H1 (cell line): ENCODE data around the gene HPCAL4. TPM values are rescaled to one million over a fixed set of nuclear protein-coding genes. Genes with fewer than 3 reads are reported as not detected.

Experiments
- CTCF ChIA-PET: fragments of 300-600 bp; sonication (Branson Sonifier 250); formaldehyde crosslinking; loops from one replicate; lab custom pipeline; 2021; ENCODE audit not compliant: partially characterized antibody; lab: Charles Lee
- POLR2A ChIA-PET: fragments of 300-600 bp; sonication (Branson Sonifier 250); formaldehyde crosslinking; loops from one replicate; lab custom pipeline; 2021; ENCODE audit warnings: inconsistent platforms; ENCODE audit not compliant: partially characterized antibody; lab: Charles Lee
- DNase-seq, 2 experiments: peaks; one replicate each; pipeline versions ENCODE4 v3.0.0 to v3.0.0-alpha.2; 2010 to 2022; ENCODE audit warnings: low spot score in 2 of 2, low read depth in 1 of 2, mixed read lengths in 1 of 2
- FAIRE-seq: peaks from 2 replicates; lab custom pipeline; 2011; peaks lifted over from hg19 to GRCh38; lab: Jason Lieb, UNC
- H2AFZ ChIP-seq: 2 replicates; pipeline ENCODE4 v1.8.1; 2012; ENCODE audit warnings: low read length, inconsistent platforms
- H2AK5ac ChIP-seq: 2 replicates; pipeline ENCODE4 v1.6.1; 2013; ENCODE audit warnings: low read depth, low read length
- H2BK120ac ChIP-seq: replicated peaks from 2 replicates; pipeline ENCODE3; 2013; ENCODE audit warnings: low read depth, low read length, inconsistent platforms
- H2BK12ac ChIP-seq: 2 replicates; pipeline ENCODE4 v1.6.1; 2013; ENCODE audit warnings: low read depth, low read length
- H2BK15ac ChIP-seq: 2 replicates; pipeline ENCODE4 v1.6.1; 2013; ENCODE audit warnings: low read length
- H2BK20ac ChIP-seq: 2 replicates; pipeline ENCODE4 v1.6.1; 2013; ENCODE audit warnings: low read length
- H2BK5ac ChIP-seq: 2 replicates; pipeline ENCODE4 v1.6.1; 2013; ENCODE audit warnings: low read depth, low read length
- H3K14ac ChIP-seq: 2 replicates; pipeline ENCODE4 v1.6.1; 2013; ENCODE audit warnings: inconsistent platforms; ENCODE audit not compliant: insufficient read length
- H3K18ac ChIP-seq: 2 replicates; pipeline ENCODE4 v1.6.1; 2013; ENCODE audit warnings: low read length; ENCODE audit errors: extremely low read depth
- H3K23ac ChIP-seq: 2 replicates; pipeline ENCODE4 v1.6.1; 2013; ENCODE audit warnings: inconsistent platforms; ENCODE audit not compliant: insufficient read length
- H3K23me2 ChIP-seq: 2 replicates; pipeline ENCODE4 v1.6.1; 2013; ENCODE audit warnings: low read depth, low read length
- H3K27ac ChIP-seq: 2 replicates; pipeline ENCODE4 v1.6.1; 2011; ENCODE audit warnings: low read depth, low read length, inconsistent platforms
- H3K27me3 ChIP-seq, 4 experiments: replicated peaks in 1 of 4; 1 replicate in 1 of 4; 2 replicates in 3 of 4; pipeline versions ENCODE4 v1.6.1 to v1.8.1; 2011 to 2013; ENCODE audit warnings: low read length in 3 of 4, mild to moderate bottlenecking in 3 of 4, inconsistent platforms in 2 of 4, mixed read lengths in 2 of 4, moderate library complexity in 1 of 4; ENCODE audit not compliant: control insufficient read depth in 3 of 4, insufficient read depth in 3 of 4; ENCODE audit errors: extremely low read depth in 1 of 4
- H3K36me3 ChIP-seq, 4 experiments: 2 replicates each; pipeline versions ENCODE4 v1.6.1 to v1.8.1; 2011 to 2013; ENCODE audit warnings: mild to moderate bottlenecking in 4 of 4, low read length in 3 of 4, moderate library complexity in 2 of 4, control low read depth in 1 of 4, inconsistent platforms in 1 of 4; ENCODE audit not compliant: insufficient read depth in 4 of 4, control insufficient read depth in 2 of 4
- H3K4ac ChIP-seq: replicated peaks from 2 replicates; pipeline ENCODE3; 2013; ENCODE audit warnings: low read length, low read depth, mixed read lengths, inconsistent platforms; ENCODE audit not compliant: insufficient read length
- H3K4me1 ChIP-seq, 4 experiments: replicated peaks in 1 of 4; 1 replicate in 1 of 4; 2 replicates in 3 of 4; pipeline versions ENCODE4 v1.6.1 to v1.8.1; 2011 to 2013; ENCODE audit warnings: low read length in 3 of 4, inconsistent platforms in 2 of 4, mixed read lengths in 1 of 4; ENCODE audit not compliant: insufficient read depth in 4 of 4, control insufficient read depth in 3 of 4
- H3K4me2 ChIP-seq, 2 experiments: 2 replicates each; pipeline versions ENCODE4 v1.6.1 to v1.8.1; 2011 to 2013; ENCODE audit warnings: low read depth in 2 of 2, low read length in 2 of 2, control low read depth in 1 of 2, inconsistent platforms in 1 of 2, mild to moderate bottlenecking in 1 of 2; ENCODE audit not compliant: insufficient read depth in 1 of 2
- H3K4me3 ChIP-seq, 4 experiments: fragments of 200-600, 300-600 bp in 1 of 4; sonication (generic), shearing (Covaris generic), sonication (Bioruptor Twin) in 1 of 4; 2 replicates each; pipeline versions ENCODE4 v1.5.1 to v1.8.1; 2011 to 2016; ENCODE audit warnings: low read length in 4 of 4, low read depth in 3 of 4, control low read depth in 2 of 4, inconsistent platforms in 2 of 4, mild to moderate bottlenecking in 2 of 4, mixed read lengths in 1 of 4, moderate library complexity in 1 of 4; ENCODE audit not compliant: insufficient read depth in 2 of 4; ENCODE audit errors: extremely low read depth in 1 of 4
- H3K56ac ChIP-seq: replicated peaks from 2 replicates; pipeline ENCODE3; 2013; ENCODE audit warnings: low read depth, mild to moderate bottlenecking, mixed read lengths, low read length, inconsistent platforms; ENCODE audit not compliant: insufficient read length
- H3K79me1 ChIP-seq: 2 replicates; pipeline ENCODE4 v1.6.1; 2013; ENCODE audit warnings: low read depth, low read length, control low read depth
- H3K79me2 ChIP-seq, 2 experiments: 2 replicates each; pipeline versions ENCODE4 v1.6.1 to v1.8.1; 2012 to 2013; ENCODE audit warnings: low read length in 2 of 2, mild to moderate bottlenecking in 2 of 2, inconsistent platforms in 1 of 2; ENCODE audit not compliant: insufficient read depth in 2 of 2, control insufficient read depth in 1 of 2
- H3K9ac ChIP-seq, 4 experiments: replicated peaks in 1 of 4; 1 replicate in 1 of 4; 2 replicates in 3 of 4; pipeline versions ENCODE4 v1.6.1 to v1.8.1; 2011 to 2013; ENCODE audit warnings: low read depth in 3 of 4, low read length in 3 of 4, control low read depth in 2 of 4, mild to moderate bottlenecking in 2 of 4, moderate library complexity in 2 of 4, inconsistent platforms in 1 of 4; ENCODE audit errors: extremely low read depth in 1 of 4
- H3K9me3 ChIP-seq, 2 experiments: 2 replicates each; pipeline versions ENCODE4 v1.6.1 to v1.8.1; 2012 to 2013; ENCODE audit warnings: mild to moderate bottlenecking in 2 of 2, moderate library complexity in 2 of 2, control low read depth in 1 of 2, inconsistent platforms in 1 of 2, low read depth in 1 of 2, low read length in 1 of 2, mixed read lengths in 1 of 2; ENCODE audit not compliant: insufficient read depth in 2 of 2
- H4K20me1 ChIP-seq, 2 experiments: replicated peaks in 1 of 2; 2 replicates each; pipeline versions ENCODE3 to v1.8.1; 2011 to 2013; ENCODE audit warnings: inconsistent platforms in 2 of 2, low read length in 2 of 2, mild to moderate bottlenecking in 1 of 2; ENCODE audit not compliant: insufficient read depth in 2 of 2, control insufficient read depth in 1 of 2
- H4K5ac ChIP-seq: 2 replicates; pipeline ENCODE4 v1.6.1; 2013; ENCODE audit warnings: low read length, low read depth, mixed read lengths, inconsistent platforms; ENCODE audit not compliant: insufficient read length
- H4K8ac ChIP-seq: 2 replicates; pipeline ENCODE4 v1.8.0; 2013; ENCODE audit warnings: mild to moderate bottlenecking, moderate library complexity, low read length, inconsistent platforms; ENCODE audit not compliant: insufficient read depth; ENCODE audit errors: extremely low read depth
- H4K91ac ChIP-seq: replicated peaks from 2 replicates; pipeline ENCODE3; 2013; ENCODE audit warnings: low read length, mixed read lengths, inconsistent platforms; ENCODE audit not compliant: insufficient read length
- CBX5 ChIP-seq: fragments of 300-800, 300-1000 bp; sonication (generic); IDR thresholded peaks from 2 replicates; pipeline ENCODE4 v1.7.1; 2016; ENCODE audit warnings: antibody characterized with exemption, low read length, low read depth
- CBX8 ChIP-seq: fragments of 300-800, 300-1000 bp; sonication (generic); IDR thresholded peaks from 2 replicates; pipeline ENCODE4 v1.7.1; 2016; ENCODE audit warnings: low read depth, low read length, borderline replicate concordance
- CHD2 ChIP-seq: IDR thresholded peaks from 2 replicates; pipeline ENCODE4 v1.6.1; 2012; ENCODE audit warnings: low read length, improper control_type of control experiment
- CREB1 ChIP-seq: IDR thresholded peaks from 2 replicates; pipeline ENCODE4 v1.6.1; 2012; ENCODE audit warnings: inconsistent platforms
- E2F6 ChIP-seq: IDR thresholded peaks from 2 replicates; pipeline ENCODE4 v1.6.1; 2012; ENCODE audit warnings: inconsistent platforms
- EZH2 ChIP-seq: fragments of 200-600 bp; sonication (generic); IDR thresholded peaks from 2 replicates; pipeline ENCODE4 v1.7.1; 2012; ENCODE audit warnings: low read depth, mild to moderate bottlenecking, moderate library complexity, low read length, inconsistent platforms; ENCODE audit not compliant: severe bottlenecking
- GTF2F1 ChIP-seq: IDR thresholded peaks from 2 replicates; pipeline ENCODE4 v1.6.1; 2012; ENCODE audit warnings: low read depth, low read length, improper control_type of control experiment, borderline replicate concordance
- RBBP5 ChIP-seq: IDR thresholded peaks from 2 replicates; pipeline ENCODE4 v1.7.1; 2012; ENCODE audit warnings: low read depth, mild to moderate bottlenecking, inconsistent platforms, low read length, moderate library complexity, borderline replicate concordance
- SIN3A ChIP-seq, 2 experiments: IDR thresholded peaks in 1 of 2; conservative IDR thresholded peaks in 1 of 2; 2 replicates each; pipeline ENCODE4 v1.6.1; 2011 to 2012; ENCODE audit warnings: low read length in 2 of 2, improper control_type of control experiment in 1 of 2, low read depth in 1 of 2, mild to moderate bottlenecking in 1 of 2
- SIX5 ChIP-seq: IDR thresholded peaks from 2 replicates; pipeline ENCODE4 v1.6.1; 2011; ENCODE audit warnings: mild to moderate bottlenecking, low read depth, low read length
- SP1 ChIP-seq: IDR thresholded peaks from 2 replicates; pipeline ENCODE4 v1.6.1; 2011; ENCODE audit warnings: low read depth, low read length
- SUZ12 ChIP-seq: fragments of 200-600 bp; sonication (generic); IDR thresholded peaks from 2 replicates; pipeline ENCODE4 v1.6.1; 2012; ENCODE audit warnings: mild to moderate bottlenecking, inconsistent platforms, low read length, moderate library complexity, mixed read lengths
- TBP ChIP-seq: IDR thresholded peaks from 2 replicates; pipeline ENCODE4 v1.6.1; 2011; ENCODE audit warnings: low read depth, low read length, improper control_type of control experiment
- WGBS, 2 experiments: shearing (Covaris generic) in 1 of 2; methylation state at CpG; one replicate each; pipeline versions ENCODE4 v1.1.6 to v1.1.7; 2013 to 2015; ENCODE audit warnings: low lambda C conversion rate in 2 of 2, mixed read lengths in 2 of 2, inconsistent platforms in 1 of 2, low coverage in 1 of 2, missing lambda C conversion rate in 1 of 2; ENCODE audit not compliant: insufficient replicate concordance in 2 of 2, insufficient coverage in 1 of 2, insufficient read length in 1 of 2; ENCODE audit errors: extremely low coverage in 1 of 2, missing lambda C conversion rate in 1 of 2; 5-methylcytosine and 5-hydroxymethylcytosine counted together
- polyA plus RNA-seq, 7 experiments: library from polyadenylated mRNA; depleted of rRNA in 3 of 7; stranded (reverse) in 5 of 7; unstranded in 2 of 7; fragments of >200 nt in 5 of 7; fragments of 200-250 nt in 2 of 7; gene quantifications; 1 replicate in 5 of 7; 2 replicates in 1 of 7; 4 replicates in 1 of 7; pipeline versions ENCODE4 v1.2.1 to v1.2.3, GENCODE V29; 2011 to 2013; ENCODE audit warnings: missing spikeins in 2 of 7, mixed read lengths in 2 of 7
- total RNA-seq: library from RNA; stranded (reverse); fragmentation: NEBNext Ultra II Directional; extraction: Animal tissue kit (Norgen Biotek cat#: 25700); gene quantifications from 2 replicates; pipeline ENCODE4 v1.2.1, GENCODE V29; 2021

The HPCAL4 gene
- total and polyA plus RNA-seq, 2 of the 8 experiments (the other 6 are each of a cell fraction or from before 2014, with no cell fraction given), result 0.54 to 0.74 TPM

GRCh38 chr1:39659538-39659937 lies 31.7 kb downstream of the HPCAL4 start:
- no peak overlapping the region for H2BK12ac ChIP-seq
- no peak overlapping the region for H2BK20ac ChIP-seq
- H3K4me2 ChIP-seq, result no peak overlapping the region
- H3K23ac ChIP-seq, result no peak overlapping the region
- H3K27me3 ChIP-seq, result peaks cover 0 to 44% (median 17%) of the 10 kb centered on the region in 4 experiments; a peak in 4 of 7 replicates
- H3K4ac ChIP-seq, result no peak overlapping the region
- H3K56ac ChIP-seq, result no peak overlapping the region
- FAIRE-seq (no peak), DNase-seq (no peak)
- ChIA-PET POLR2A (interaction anchor here (1.3 to 2.8 kb wide), 4 partner anchors 11 to 86 kb away, joined by 3 to 11 read pairs (median 5); no protein-coding TSS in a partner anchor), CTCF (interaction anchor here (1.1 to 17.8 kb wide), 18 partner anchors 11 to 169 kb away, joined by 3 to 469 read pairs (median 10); partner anchors contain the start of genes HEYL, NT5C1A and PABPC4)
- no peaks in the 10 kb centered on the region for H3K23me2 ChIP-seq
- no peak overlapping the region for H3K18ac ChIP-seq
- no peaks in the 10 kb centered on the region for H3K4me1 ChIP-seq
- H2AK5ac ChIP-seq, result no peak overlapping the region
- H4K8ac ChIP-seq, result no peak overlapping the region
- no peak overlapping the region for H3K27ac ChIP-seq
- no peak overlapping the region for H3K4me3 ChIP-seq
- no peak overlapping the region for H4K91ac ChIP-seq
- H3K79me2 ChIP-seq, result no peaks in the 10 kb centered on the region
- peaks cover 0 to 2% of the 10 kb centered on the region in 2 experiments for H4K20me1 ChIP-seq
- H2BK15ac ChIP-seq, result no peak overlapping the region
- H4K5ac ChIP-seq, result no peak overlapping the region
- no peak overlapping the region for H3K9ac ChIP-seq
- H3K14ac ChIP-seq, result no peak overlapping the region
- no peaks in the 10 kb centered on the region for H3K79me1 ChIP-seq
- no peak overlapping the region for H2AFZ ChIP-seq
- no peaks in the 10 kb centered on the region for H3K9me3 ChIP-seq
- 84% methylated on average over 5 of the region's 5 CpGs; no CpG with 5 or more reads in 1 of the 2 experiments for WGBS, 2 experiments
- no peaks in the 10 kb centered on the region for H3K36me3 ChIP-seq
- no peak overlapping the region for H2BK120ac ChIP-seq
- no peak overlapping the region for H2BK5ac ChIP-seq
- TF ChIP-seq RBBP5 (no peak), TBP (no peak), CREB1 (no peak), SUZ12 (no peak), SIX5 (no peak), CBX8 (no peak), EZH2 (no peak), E2F6 (no peak), GTF2F1 (no peak), SP1 (no peak), CBX5 (no peak), SIN3A (conservative IDR thresholded peaks at IDR 0.05 in 1 of 2, IDR thresholded peaks at IDR 0.05 in 1 of 2; ENCODE audit: low read depth in 1 of 2, low read length in 2 of 2) (no peak), CHD2 (no peak)
